ENCODE measurements around the gene FGF12. TPM values are rescaled to one million over a fixed set of nuclear protein-coding genes. Genes with fewer than 3 reads are reported as not detected.

The FGF12 gene
- total RNA-seq, 4 donors from 2014 or later: 1.0 to 4.4 (median 1.3) TPM; not detected in 1

DNA sequence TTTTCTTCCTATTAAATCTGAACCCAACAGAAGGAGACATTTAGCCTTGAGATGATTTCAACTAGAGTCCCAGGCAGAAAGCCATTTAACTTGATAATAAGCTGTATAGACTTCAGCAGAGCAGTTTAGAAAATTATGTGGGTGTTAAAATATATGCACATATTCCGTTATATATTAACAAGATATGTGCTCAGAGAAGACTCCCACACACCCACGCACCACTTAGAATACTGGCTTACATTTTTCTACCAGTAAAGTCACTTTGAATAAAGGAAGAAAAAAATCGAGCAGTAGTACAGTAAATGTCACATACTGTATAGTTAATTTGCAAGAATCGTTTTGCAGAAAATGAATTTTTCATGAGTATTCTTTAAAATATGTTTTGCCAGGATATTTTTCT, 599.3 kb downstream of the FGF12 start:
- no peaks in the 10 kb centered on the region for H3K27me3 ChIP-seq
- no peak for DNase-seq
- TF ChIP-seq, protein P1, sequence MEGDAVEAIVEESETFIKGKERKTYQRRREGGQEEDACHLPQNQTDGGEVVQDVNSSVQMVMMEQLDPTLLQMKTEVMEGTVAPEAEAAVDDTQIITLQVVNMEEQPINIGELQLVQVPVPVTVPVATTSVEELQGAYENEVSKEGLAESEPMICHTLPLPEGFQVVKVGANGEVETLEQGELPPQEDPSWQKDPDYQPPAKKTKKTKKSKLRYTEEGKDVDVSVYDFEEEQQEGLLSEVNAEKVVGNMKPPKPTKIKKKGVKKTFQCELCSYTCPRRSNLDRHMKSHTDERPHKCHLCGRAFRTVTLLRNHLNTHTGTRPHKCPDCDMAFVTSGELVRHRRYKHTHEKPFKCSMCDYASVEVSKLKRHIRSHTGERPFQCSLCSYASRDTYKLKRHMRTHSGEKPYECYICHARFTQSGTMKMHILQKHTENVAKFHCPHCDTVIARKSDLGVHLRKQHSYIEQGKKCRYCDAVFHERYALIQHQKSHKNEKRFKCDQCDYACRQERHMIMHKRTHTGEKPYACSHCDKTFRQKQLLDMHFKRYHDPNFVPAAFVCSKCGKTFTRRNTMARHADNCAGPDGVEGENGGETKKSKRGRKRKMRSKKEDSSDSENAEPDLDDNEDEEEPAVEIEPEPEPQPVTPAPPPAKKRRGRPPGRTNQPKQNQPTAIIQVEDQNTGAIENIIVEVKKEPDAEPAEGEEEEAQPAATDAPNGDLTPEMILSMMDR (IDR thresholded peaks at IDR 0.05): no peak
- TF ChIP-seq POLR2A (IDR thresholded peaks at IDR 0.05): no peak
- no peak overlapping the region for H3K27ac ChIP-seq
- H3K36me3 ChIP-seq: no peaks in the 10 kb centered on the region
- intact Hi-C loops (cut with DNase I; ENCODE audit: low total_unique reads): no loop called here
- no peak overlapping the region for H3K4me3 ChIP-seq
- no peaks in the 10 kb centered on the region for H3K4me1 ChIP-seq
- H3K9me3 ChIP-seq: no peaks in the 10 kb centered on the region

DNA sequence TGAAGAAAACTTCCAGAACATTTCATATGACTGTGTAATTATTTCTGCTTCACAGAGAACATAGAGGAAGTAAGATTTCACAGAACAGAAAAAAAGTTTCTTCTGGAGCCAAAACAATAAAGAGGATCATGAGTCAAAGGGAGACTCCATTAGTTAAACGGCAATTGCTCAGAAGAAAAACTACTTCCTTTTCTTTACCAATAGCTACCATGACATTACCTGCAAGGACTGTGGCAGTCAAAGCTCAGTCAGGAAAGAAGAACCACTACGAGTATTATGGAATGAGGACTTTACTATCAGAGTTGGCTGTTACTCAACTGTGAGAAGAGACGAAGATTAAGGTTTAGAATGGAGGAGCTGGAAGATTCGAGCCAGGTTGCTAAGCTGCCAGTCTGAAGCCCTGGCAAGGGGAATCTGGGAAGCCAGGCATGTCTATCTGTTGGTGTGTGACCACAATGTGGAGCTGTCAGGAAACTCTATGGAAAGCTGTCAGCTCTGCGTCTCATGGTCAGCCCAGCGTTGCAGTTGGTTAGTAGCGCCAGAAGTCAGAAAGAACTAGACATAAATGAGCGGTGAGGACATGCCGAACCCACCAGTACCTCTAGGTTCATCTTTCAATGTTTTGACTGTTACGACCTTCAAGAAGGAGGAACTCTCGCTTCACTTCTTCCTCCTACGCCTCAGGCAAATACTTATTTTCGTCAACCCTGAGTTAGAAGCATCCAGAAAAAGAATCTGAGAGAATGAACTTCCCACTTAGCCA, 604.3 kb downstream of the FGF12 start:
- TF ChIP-seq, protein P1 (IDR thresholded peaks at IDR 0.05): no peak
- no peak for TF ChIP-seq POLR2A (IDR thresholded peaks at IDR 0.05)
- no peaks in the 10 kb centered on the region for H3K36me3 ChIP-seq
- H3K27ac ChIP-seq: no peak overlapping the region
- no peaks in the 10 kb centered on the region for H3K27me3 ChIP-seq
- intact Hi-C loops (cut with DNase I; ENCODE audit: low total_unique reads): no loop called here
- no peaks in the 10 kb centered on the region for H3K4me1 ChIP-seq
- no peak for DNase-seq
- no peak overlapping the region for H3K4me3 ChIP-seq
- H3K9me3 ChIP-seq: no peaks in the 10 kb centered on the region

DNA sequence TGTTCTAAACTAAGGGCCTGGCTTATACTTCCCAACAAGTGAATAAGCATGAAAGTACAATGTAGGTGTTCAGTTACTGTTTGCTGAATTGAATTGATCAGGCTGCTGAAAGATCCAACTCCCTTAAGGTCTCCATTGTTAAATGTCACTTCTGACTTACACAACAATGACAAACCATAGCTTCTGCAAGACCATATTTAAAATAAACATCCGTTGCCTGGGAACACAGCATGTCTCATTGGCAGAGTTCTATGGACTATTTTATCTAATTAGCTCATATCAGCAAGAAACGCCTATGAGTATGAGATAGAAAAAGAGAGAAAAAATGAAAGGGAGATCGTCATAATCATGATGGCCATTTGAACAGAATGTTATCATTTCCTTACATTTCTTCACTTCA, 605.4 kb downstream of the FGF12 start:
- H3K4me3 ChIP-seq: no peak overlapping the region
- no peaks in the 10 kb centered on the region for H3K4me1 ChIP-seq
- intact Hi-C loops (cut with DNase I; ENCODE audit: low total_unique reads): no loop called here
- H3K36me3 ChIP-seq: no peaks in the 10 kb centered on the region
- no peaks in the 10 kb centered on the region for H3K9me3 ChIP-seq
- TF ChIP-seq, protein P1 (IDR thresholded peaks at IDR 0.05): no peak
- no peak for TF ChIP-seq POLR2A (IDR thresholded peaks at IDR 0.05)
- H3K27me3 ChIP-seq: no peaks in the 10 kb centered on the region
- no peak for DNase-seq
- no peak overlapping the region for H3K27ac ChIP-seq

DNA sequence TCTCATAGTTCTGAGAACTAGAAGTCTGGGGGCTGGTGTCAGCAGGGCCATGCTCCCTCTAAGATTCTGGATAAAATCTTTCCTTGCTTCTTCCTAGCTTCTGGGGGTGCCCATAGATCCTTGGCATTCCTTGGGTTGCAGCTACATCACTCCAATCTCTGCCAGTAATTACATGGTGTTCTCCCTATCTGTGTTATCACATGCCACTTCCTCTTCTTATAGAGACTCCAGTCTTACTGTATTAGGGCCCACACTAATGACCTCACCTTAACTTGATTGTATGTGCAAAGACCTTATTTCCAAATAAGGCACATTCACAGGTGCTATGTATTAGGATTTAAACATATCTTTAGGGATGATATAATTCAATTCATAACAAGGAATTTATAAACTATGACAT, 618.5 kb downstream of the FGF12 start:
- no peak overlapping the region for H3K4me3 ChIP-seq
- intact Hi-C loops (cut with DNase I; ENCODE audit: low total_unique reads): no loop called here
- TF ChIP-seq, protein P1 (IDR thresholded peaks at IDR 0.05): no peak
- TF ChIP-seq POLR2A (IDR thresholded peaks at IDR 0.05): no peak
- H3K27me3 ChIP-seq: no peaks in the 10 kb centered on the region
- no peak for DNase-seq
- H3K36me3 ChIP-seq: no peaks in the 10 kb centered on the region
- no peaks in the 10 kb centered on the region for H3K9me3 ChIP-seq
- H3K27ac ChIP-seq: no peak overlapping the region
- no peaks in the 10 kb centered on the region for H3K4me1 ChIP-seq

DNA sequence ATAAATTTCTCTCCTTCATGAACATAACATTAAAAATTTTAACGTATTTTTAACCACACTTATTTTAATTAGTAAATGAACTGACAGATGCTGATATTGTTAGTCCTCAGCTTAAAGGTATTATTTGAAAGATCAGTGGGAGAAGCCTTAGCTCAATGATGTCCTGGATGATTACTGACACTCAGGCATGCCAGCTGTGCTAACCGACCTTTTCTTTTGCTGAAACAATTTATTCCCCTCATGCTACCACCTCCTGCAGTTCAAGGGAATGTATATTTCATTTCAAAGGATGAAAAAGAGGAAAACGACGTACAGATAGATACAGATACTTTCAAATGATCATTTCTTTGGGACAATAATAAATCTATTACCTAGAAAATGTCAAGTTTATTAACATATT, 620.8 kb downstream of the FGF12 start:
- Histone ChIP-seq H3K27me3 (no peaks in the 10 kb centered on the region), H3K36me3 (no peaks in the 10 kb centered on the region), H3K4me3 (no peak overlapping the region), H3K4me1 (no peaks in the 10 kb centered on the region), H3K27ac (no peak overlapping the region), H3K9me3 (no peaks in the 10 kb centered on the region)
- intact Hi-C loops (cut with DNase I; ENCODE audit: low total_unique reads): no loop called here
- DNase-seq: no peak
- TF ChIP-seq, protein P1 (IDR thresholded peaks at IDR 0.05): no peak
- no peak for TF ChIP-seq POLR2A (IDR thresholded peaks at IDR 0.05)
